22Rv1 (cell line): ENCODE data around the gene IGF1.

Source experiments
- H3K27ac ChIP-seq: fragments of 450-650 bp; 2 replicates; pipeline ENCODE4 v1.5.1; 2017
- CTCF ChIP-seq: fragments of 450-650 bp; IDR thresholded peaks from 2 replicates; pipeline ENCODE4 v1.5.1; 2017; ENCODE audit warnings: mild to moderate bottlenecking
- ZFX ChIP-seq: fragments of 450-650 bp; IDR thresholded peaks from 2 replicates; pipeline ENCODE4 v1.6.1; 2017; ENCODE audit warnings: antibody characterized with exemption, borderline replicate concordance

The IGF1 gene

DNA sequence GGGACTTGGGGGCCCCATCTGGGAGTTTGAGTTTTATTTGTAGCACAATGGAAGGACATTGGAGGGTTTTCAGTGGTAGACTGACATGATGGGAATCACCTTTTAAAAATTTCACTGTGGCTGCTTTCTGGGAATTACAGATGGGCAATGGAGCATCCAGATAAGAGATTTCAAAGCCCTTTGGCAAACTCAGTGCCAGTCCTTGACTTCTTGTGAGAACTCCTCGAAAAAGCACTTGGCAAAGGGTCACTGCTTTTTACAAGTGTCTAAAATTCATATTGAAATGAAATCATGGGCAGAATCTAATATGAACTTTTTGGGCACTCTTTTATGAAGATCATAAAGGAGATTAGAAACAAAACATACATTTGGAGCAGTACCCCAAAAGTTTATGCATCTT is 34.3 kb upstream of the IGF1 start:
- peak overlapping the region; percentile 12; the same call in 1 of the 2 replicates for H3K27ac ChIP-seq

GRCh38 chr12:102513739-102514138 is 33.4 kb upstream of the IGF1 start:
- peak; percentile 5; the same call in 1 of the 2 replicates for TF ChIP-seq CTCF
- no peak for TF ChIP-seq ZFX
- H3K27ac ChIP-seq, result no peak overlapping the region

More for the DNA sequence above, 34.3 kb upstream of the IGF1 start:
- no peak for TF ChIP-seq ZFX
- TF ChIP-seq CTCF, result no peak

DNA sequence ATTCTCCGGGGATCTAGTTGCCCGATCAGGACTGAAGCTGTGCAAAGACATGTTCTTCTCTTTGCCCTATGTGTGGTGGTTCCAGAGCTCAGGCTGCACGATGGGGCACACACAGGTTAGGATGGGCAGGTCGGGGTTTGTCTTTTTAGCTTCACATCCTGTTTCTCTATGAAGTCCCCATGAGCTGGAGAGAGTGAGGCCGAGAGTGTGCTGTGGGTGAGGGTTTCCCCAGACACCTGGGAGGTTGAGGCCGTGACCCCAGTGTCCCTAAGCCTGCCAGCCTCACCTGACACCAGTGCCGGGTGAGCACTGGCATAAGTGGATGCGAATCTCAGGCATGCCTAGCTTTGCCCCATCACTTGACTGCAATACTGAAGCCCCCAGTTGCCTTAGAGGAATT is 32.9 kb upstream of the IGF1 start:
- TF ChIP-seq ZFX (no peak), CTCF (no peak)
- H3K27ac ChIP-seq, result no peak overlapping the region

- no peak overlapping the region for H3K27ac ChIP-seq
- TF ChIP-seq CTCF (no peak), ZFX (no peak)
Measured at GRCh38 chr12:102512523-102512922, 32.2 kb upstream of the IGF1 start.

GRCh38 chr12:102511575-102511974 is 31.2 kb upstream of the IGF1 start:
- TF ChIP-seq CTCF, result no peak
- TF ChIP-seq ZFX, result no peak
- H3K27ac ChIP-seq, result peak overlapping the region; percentile 28; the same call in 1 of the 2 replicates

DNA sequence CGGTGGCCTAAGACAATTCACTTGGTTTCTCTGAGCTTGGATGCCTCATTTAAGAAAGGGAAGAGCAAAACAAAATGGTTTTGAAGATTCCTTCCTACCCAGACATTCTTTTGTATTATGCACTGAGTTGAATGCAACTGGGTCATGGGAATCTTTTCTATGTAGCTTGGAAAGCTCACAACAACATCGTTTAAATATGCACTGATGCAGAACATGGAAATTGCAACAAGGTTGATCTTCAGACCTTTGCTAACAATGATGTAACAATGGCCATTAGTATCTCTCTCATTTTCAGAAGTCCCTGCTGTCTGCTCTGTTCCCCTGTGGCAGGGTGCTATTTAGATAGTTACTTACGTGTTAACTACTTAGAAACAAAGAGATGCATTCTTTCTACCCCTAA is 30.1 kb upstream of the IGF1 start:
- TF ChIP-seq CTCF (no peak), ZFX (no peak)
- H3K27ac ChIP-seq, result no peak overlapping the region

- H3K27ac ChIP-seq, result no peak overlapping the region
- TF ChIP-seq ZFX, result no peak
- no peak for TF ChIP-seq CTCF
Measured at GRCh38 chr12:102510031-102510430, 29.7 kb upstream of the IGF1 start.
